Esophagus squamous epithelium (tissue), 5 donors: ENCODE results near the gene TFF3. TPM values are rescaled to one million over a fixed set of nuclear protein-coding genes. Genes with fewer than 3 reads are reported as not detected.
A peak's percentile ranks its signal among the peaks of the same experiment; 100 is the strongest.

Experiments
- DNase-seq: peaks from one replicate; lab custom pipeline; 2025; lab: John Stamatoyannopoulos, UW
- H3K27ac ChIP-seq, 4 donors: fragments of 200-600 bp; sonication (generic); one replicate each; pipeline ENCODE4 v1.5.1; 2016 to 2019; ENCODE audit warnings: mild to moderate bottlenecking in 1 of 4
- H3K27me3 ChIP-seq, 4 donors: fragments of 200-600 bp; sonication (generic); 1 replicate in 3 of 4; 2 replicates in 1 of 4; pipeline versions ENCODE4 v1.5.1 to v1.6.0; 2017 to 2021; ENCODE audit warnings: antibody characterized with exemption in 1 of 4
- H3K36me3 ChIP-seq, 3 donors: fragments of 200-600 bp; sonication (generic); one replicate each; pipeline ENCODE4 v1.5.1; 2016 to 2019
- H3K4me1 ChIP-seq, 3 donors: fragments of 200-600 bp; sonication (generic); one replicate each; pipeline ENCODE4 v1.5.1; 2017 to 2019
- H3K4me3 ChIP-seq, 4 donors: fragments of 200-600 bp; sonication (generic); 1 replicate in 3 of 4; 2 replicates in 1 of 4; pipeline ENCODE4 v1.5.1; 2016 to 2019; ENCODE audit warnings: mild to moderate bottlenecking in 2 of 4, moderate library complexity in 1 of 4
- H3K9me3 ChIP-seq, 3 donors: fragments of 200-600 bp; sonication (generic); one replicate each; pipeline ENCODE4 v1.5.1; 2016 to 2019
- CTCF ChIP-seq, 6 experiments: fragments of 450-650 bp in 4 of 6; fragments of 200-600 bp in 2 of 6; sonication (generic) in 2 of 6; IDR thresholded peaks; one replicate each; pipeline ENCODE4 v1.5.1; 2016 to 2019; ENCODE audit warnings: antibody characterized with exemption in 6 of 6, mild to moderate bottlenecking in 4 of 6, moderate library complexity in 4 of 6
- POLR2A ChIP-seq, 4 donors: fragments of 450-650 bp; IDR thresholded peaks; one replicate each; pipeline ENCODE4 v1.6.1; 2017; ENCODE audit warnings: antibody characterized with exemption in 4 of 4, mild to moderate bottlenecking in 4 of 4, moderate library complexity in 3 of 4
- WGBS, 2 donors: methylation state at CpG; one replicate each; pipeline ENCODE4 v1.1.5; 2018; 5-methylcytosine and 5-hydroxymethylcytosine counted together
- intact Hi-C: fragments of 100-400 bp; cut with DNase I; formaldehyde crosslinking; loops from one replicate; pipeline ENCODE4 v1.15.0; 2022
- total RNA-seq, 4 donors: library from RNA; depleted of rRNA; stranded (reverse); fragments of >200 nt; gene quantifications; one replicate each; pipeline ENCODE4 v1.1.0, GENCODE V29; 2016
- donor health status: DM: yes; HTN: yes; CAD: no.

TFF3 gene
- total RNA-seq, 4 donors from 2014 or later: 1.4 to 15.1 (median 7.2) TPM; not detected in 1

- Histone ChIP-seq H3K9me3 (no peaks in the 10 kb centered on the region), H3K27me3 (peaks cover 0 to 34% (median 0%) of the 10 kb centered on the region in 4 donors), H3K4me3 (no peak overlapping the region), H3K4me1 (peaks cover 0 to 16% (median 6%) of the 10 kb centered on the region in 3 donors), H3K36me3 (peaks cover 0 to 2% (median 0%) of the 10 kb centered on the region in 3 donors), H3K27ac (peak overlapping the region in 3 of 4 donors; percentile 55 to 67 (median 64))
- TF ChIP-seq POLR2A (IDR thresholded peaks at IDR 0.05) (no peak), CTCF (IDR thresholded peaks at IDR 0.05) (no peak)
- DNase-seq: no peak
- intact Hi-C loops: no loop called here
- WGBS, 2 donors: 76 to 81% methylated on average over 16 to 17 of the region's 20 CpGs
Observed at GRCh38 chr21:42301371-42302075, 13.7 kb downstream of the TFF3 start.

GRCh38 chr21:42300956-42301355 is 14.3 kb downstream of the TFF3 start:
- H3K27ac ChIP-seq: peak overlapping the region in 3 of 4 donors; percentile 55 to 67 (median 64)

GRCh38 chr21:42300045-42300583 is 15.1 kb downstream of the TFF3 start:
- peaks cover 0 to 16% (median 6%) of the 10 kb centered on the region in 3 donors for H3K4me1 ChIP-seq
- no peaks in the 10 kb centered on the region for H3K9me3 ChIP-seq
- peaks cover 0 to 9% (median 0%) of the 10 kb centered on the region in 3 donors for H3K36me3 ChIP-seq
- peaks cover 0 to 21% (median 0%) of the 10 kb centered on the region in 4 donors for H3K27me3 ChIP-seq
- H3K4me3 ChIP-seq: no peak overlapping the region
- H3K27ac ChIP-seq: peak overlapping the region in 1 of 4 donors; percentile 79
- TF ChIP-seq CTCF (IDR thresholded peaks at IDR 0.05) (no peak), POLR2A (IDR thresholded peaks at IDR 0.05) (no peak)
- DNase-seq: no peak
- intact Hi-C loops: no loop called here
- 92 to 100% methylated on average over 1 to 5 of the region's 7 CpGs for WGBS, 2 donors

More at GRCh38 chr21:42300956-42301355, 14.3 kb downstream of the TFF3 start:
- 78 to 88% methylated on average over 2 to 3 of the region's 9 CpGs for WGBS, 2 donors
- Histone ChIP-seq H3K4me3 (no peak overlapping the region), H3K9me3 (no peaks in the 10 kb centered on the region), H3K36me3 (peaks cover 0 to 7% (median 0%) of the 10 kb centered on the region in 3 donors), H3K27me3 (peaks cover 0 to 28% (median 0%) of the 10 kb centered on the region in 4 donors), H3K4me1 (peaks cover 0 to 16% (median 6%) of the 10 kb centered on the region in 3 donors)
- no peak for TF ChIP-seq POLR2A (IDR thresholded peaks at IDR 0.05)
- no peak for TF ChIP-seq CTCF (IDR thresholded peaks at IDR 0.05)
- no peak for DNase-seq
- intact Hi-C loops: no loop called here

GRCh38 chr21:42299324-42300044 is 15.7 kb downstream of the TFF3 start:
- Histone ChIP-seq H3K27me3 (peaks cover 0 to 17% (median 0%) of the 10 kb centered on the region in 4 donors), H3K27ac (peak overlapping the region in 3 of 4 donors; percentile 11 to 79 (median 22)), H3K36me3 (peaks cover 0 to 14% (median 0%) of the 10 kb centered on the region in 3 donors), H3K9me3 (no peaks in the 10 kb centered on the region), H3K4me3 (no peak overlapping the region), H3K4me1 (peaks cover 0 to 16% (median 6%) of the 10 kb centered on the region in 3 donors)
- 76 to 78% methylated on average over 8 to 12 of the region's 20 CpGs for WGBS, 2 donors
- no peak for TF ChIP-seq CTCF (IDR thresholded peaks at IDR 0.05)
- DNase-seq: no peak
- intact Hi-C loops: no loop called here
